GM12878 (cell line): ENCODE results near the gene COL6A6.

Source experiments
- ATF2 ChIP-seq: IDR thresholded peaks from 2 replicates; pipeline ENCODE4 v1.6.1; 2012; ENCODE audit warnings: low read length, inconsistent platforms
- CTCF ChIP-seq, 3 experiments: IDR thresholded peaks in 2 of 3; conservative IDR thresholded peaks in 1 of 3; 2 replicates each; pipeline ENCODE4 v1.5.1; 2011; ENCODE audit warnings: low read depth in 3 of 3, low read length in 3 of 3, mild to moderate bottlenecking in 3 of 3, control low read depth in 2 of 3, moderate library complexity in 2 of 3, inconsistent platforms in 1 of 3, mixed read lengths in 1 of 3; ENCODE audit not compliant: control insufficient read depth in 2 of 3, insufficient read depth in 1 of 3; ENCODE audit errors: extremely low read depth in 1 of 3
- ELK1 ChIP-seq: IDR thresholded peaks from 2 replicates; pipeline ENCODE4 v1.6.1; 2012; ENCODE audit warnings: low read depth, low read length, improper control_type of control experiment
- GABPA ChIP-seq: IDR thresholded peaks from 2 replicates; pipeline ENCODE4 v1.6.1; 2014; ENCODE audit warnings: antibody characterized with exemption, low read depth, mild to moderate bottlenecking, inconsistent platforms
- HDAC2 ChIP-seq: fragments of 200-600 bp; sonication (generic); IDR thresholded peaks from 2 replicates; pipeline ENCODE4 v1.6.1; 2017
- IKZF1 ChIP-seq: fragments of 450-650 bp; conservative IDR thresholded peaks from 2 replicates; pipeline ENCODE4 v1.6.1; 2017; ENCODE audit warnings: antibody characterized with exemption, mild to moderate bottlenecking
- IRF3 ChIP-seq: fragments of 450-650 bp; IDR thresholded peaks from 2 replicates; pipeline ENCODE4 v1.6.1; 2014; ENCODE audit warnings: mild to moderate bottlenecking
- MAX ChIP-seq: IDR thresholded peaks from 2 replicates; pipeline ENCODE4 v1.6.1; 2012; ENCODE audit warnings: low read depth, low read length, improper control_type of control experiment
- NR2C1 ChIP-seq: fragments of 450-650 bp; IDR thresholded peaks from 2 replicates; pipeline ENCODE4 v1.6.1; 2017; ENCODE audit warnings: antibody characterized with exemption, mild to moderate bottlenecking, moderate library complexity
- TBL1XR1 ChIP-seq: IDR thresholded peaks from 2 replicates; pipeline ENCODE4 v1.6.1; 2012; ENCODE audit warnings: low read depth, low read length, improper control_type of control experiment
- ZNF207 ChIP-seq: fragments of 450-650 bp; IDR thresholded peaks from 2 replicates; pipeline ENCODE4 v1.6.1; 2014; ENCODE audit warnings: antibody characterized with exemption, mild to moderate bottlenecking, borderline replicate concordance
- ZNF274 ChIP-seq: IDR thresholded peaks from one replicate; pipeline ENCODE4 v1.8.0; 2011; ENCODE audit not compliant: insufficient read length, insufficient read depth
- ZZZ3 ChIP-seq: IDR thresholded peaks from 2 replicates; pipeline ENCODE4 v1.6.1; 2011; ENCODE audit warnings: low read depth; ENCODE audit not compliant: control insufficient read depth, insufficient read length

- no peak for TF ChIP-seq TBL1XR1
- TF ChIP-seq ELK1 = no peak
- TF ChIP-seq ZNF274 = no peak
- TF ChIP-seq HDAC2 = no peak
- no peak for TF ChIP-seq IRF3
- TF ChIP-seq CTCF (IDR thresholded peaks at IDR 0.05 in 2 of 3, conservative IDR thresholded peaks at IDR 0.05 in 1 of 3; ENCODE audit: control insufficient read depth in 2 of 3, extremely low read depth in 1 of 3, insufficient read depth in 1 of 3, low read depth in 3 of 3, low read length in 3 of 3) = no peak
- no peak for TF ChIP-seq ZNF207
- TF ChIP-seq GABPA = no peak
- TF ChIP-seq ZZZ3 = no peak
- no peak for TF ChIP-seq MAX
- TF ChIP-seq NR2C1 = no peak
- no peak for TF ChIP-seq IKZF1
- TF ChIP-seq ATF2 = no peak
Observed at GRCh38 chr3:130543322-130543721, 26.3 kb downstream of the COL6A6 start.
